Measurements from ENCODE around the gene NRAS. TPM values are rescaled to one million over a fixed set of nuclear protein-coding genes. Genes with fewer than 3 reads are reported as not detected.
A peak's percentile ranks its signal among the peaks of the same experiment; 100 is the strongest.

NRAS gene
- total RNA-seq, 6 experiments from 2014 or later, result 10.4 to 24.5 (median 16.3) TPM

GRCh38 chr1:114671011-114671938 lies 45.3 kb downstream of the NRAS start:
- 61% methylated on average over 9 of the region's 9 CpGs for WGBS (ENCODE audit: insufficient coverage, low coverage, low lambda C conversion rate, missing lambda C conversion rate)
- Histone ChIP-seq H3K4me1 (peaks cover 0 to 4% (median 0%) of the 10 kb centered on the region in 4 donors), H3K9me3 (no peaks in the 10 kb centered on the region), H3K27ac (peak overlapping the region in 1 of 3 donors; percentile 77), H3K4me3 (peak overlapping the region in 1 of 3 donors; percentile 70), H3K27me3 (no peaks in the 10 kb centered on the region), H3K36me3 (no peaks in the 10 kb centered on the region)
- intact Hi-C loops (cut with DNase I), result no loop called here
- TF ChIP-seq, protein P1, sequence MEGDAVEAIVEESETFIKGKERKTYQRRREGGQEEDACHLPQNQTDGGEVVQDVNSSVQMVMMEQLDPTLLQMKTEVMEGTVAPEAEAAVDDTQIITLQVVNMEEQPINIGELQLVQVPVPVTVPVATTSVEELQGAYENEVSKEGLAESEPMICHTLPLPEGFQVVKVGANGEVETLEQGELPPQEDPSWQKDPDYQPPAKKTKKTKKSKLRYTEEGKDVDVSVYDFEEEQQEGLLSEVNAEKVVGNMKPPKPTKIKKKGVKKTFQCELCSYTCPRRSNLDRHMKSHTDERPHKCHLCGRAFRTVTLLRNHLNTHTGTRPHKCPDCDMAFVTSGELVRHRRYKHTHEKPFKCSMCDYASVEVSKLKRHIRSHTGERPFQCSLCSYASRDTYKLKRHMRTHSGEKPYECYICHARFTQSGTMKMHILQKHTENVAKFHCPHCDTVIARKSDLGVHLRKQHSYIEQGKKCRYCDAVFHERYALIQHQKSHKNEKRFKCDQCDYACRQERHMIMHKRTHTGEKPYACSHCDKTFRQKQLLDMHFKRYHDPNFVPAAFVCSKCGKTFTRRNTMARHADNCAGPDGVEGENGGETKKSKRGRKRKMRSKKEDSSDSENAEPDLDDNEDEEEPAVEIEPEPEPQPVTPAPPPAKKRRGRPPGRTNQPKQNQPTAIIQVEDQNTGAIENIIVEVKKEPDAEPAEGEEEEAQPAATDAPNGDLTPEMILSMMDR (IDR thresholded peaks at IDR 0.05), result peak; percentile 31 to 39 (median 38)
- no peak for TF ChIP-seq POLR2A (IDR thresholded peaks at IDR 0.05)
- DNase-seq (no peak), ATAC-seq (no peak)

- Histone ChIP-seq H3K4me1 (peaks cover 0 to 4% (median 0%) of the 10 kb centered on the region in 4 donors), H3K27me3 (no peaks in the 10 kb centered on the region), H3K27ac (peak overlapping the region; percentile 54 to 84 (median 77)), H3K9me3 (no peaks in the 10 kb centered on the region), H3K4me3 (peak overlapping the region; percentile 69 to 75 (median 70)), H3K36me3 (no peaks in the 10 kb centered on the region)
- TF ChIP-seq, protein P1 (IDR thresholded peaks at IDR 0.05), result peak in 1 of 4 donors; percentile 16
- peak; percentile 81 for TF ChIP-seq POLR2A (IDR thresholded peaks at IDR 0.05)
- 1% methylated on average over 20 of the region's 45 CpGs for WGBS (ENCODE audit: insufficient coverage, low coverage, low lambda C conversion rate, missing lambda C conversion rate)
- intact Hi-C loops (cut with DNase I), result no loop called here
- peak; percentile 94 to 99 (median 98) for ATAC-seq
- DNase-seq, result peak; percentile 97 to 98 (median 97)
Measured at GRCh38 chr1:114670083-114671010, 46.2 kb downstream of the NRAS start.

DNA sequence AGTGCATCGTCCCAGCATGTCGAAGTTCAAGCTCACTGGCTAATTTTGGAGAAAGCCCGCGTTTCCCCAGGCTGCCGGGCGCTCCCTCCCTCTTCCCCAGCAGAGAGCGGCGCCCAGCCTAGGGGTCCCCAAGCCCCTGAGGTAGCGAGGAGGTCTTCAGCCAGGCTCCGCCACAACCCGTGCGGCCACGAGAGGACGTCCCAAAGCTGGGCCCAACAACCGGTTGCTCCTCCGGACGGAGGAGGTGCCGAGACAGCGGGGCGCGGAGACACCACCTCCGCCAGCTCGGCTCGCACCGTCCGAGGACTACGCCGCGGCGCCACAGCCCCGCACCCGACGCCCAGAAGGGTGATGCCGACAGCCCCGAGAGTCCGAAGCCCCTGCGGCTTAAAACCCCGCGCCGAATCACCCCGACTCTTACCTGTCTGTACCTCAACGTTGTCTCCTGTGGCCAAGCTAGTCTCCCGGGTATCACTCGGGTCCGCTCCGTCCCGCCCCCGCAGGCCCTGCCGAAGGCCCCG lies 46.9 kb downstream of the NRAS start, which contains the start of gene DENND2C:
Gene DENND2C (minus strand): TSS at position 488 of the 521 bp plus-strand sequence. CDS start 44,065 bp downstream, outside the sequence.
- H3K4me3 ChIP-seq, result peak within 1 kb of the TSS; percentile 69 to 75 (median 70)
- 0% methylated on average over 5 of the region's 50 CpGs for WGBS (ENCODE audit: insufficient coverage, low coverage, low lambda C conversion rate, missing lambda C conversion rate)
- DNase-seq (no peak), ATAC-seq (peak; percentile 32 to 66 (median 62))
- H3K9me3 ChIP-seq, result no peaks in the 10 kb centered on the region
- intact Hi-C loops (cut with DNase I), result no loop called here
- no peaks in the 10 kb centered on the region for H3K27me3 ChIP-seq
- peaks cover 0 to 4% (median 0%) of the 10 kb centered on the region in 4 donors for H3K4me1 ChIP-seq
- peak within 1 kb of the TSS; percentile 56 to 84 (median 77) for H3K27ac ChIP-seq
- no peaks in the 10 kb centered on the region for H3K36me3 ChIP-seq
- TF ChIP-seq POLR2A (IDR thresholded peaks at IDR 0.05), result no peak
- TF ChIP-seq, protein P1 (IDR thresholded peaks at IDR 0.05), result no peak

All from right lobe of liver (tissue), 6 donors.